GM21576 (cell line): ENCODE measurements around the gene RASL12.
"Not testable (repeated sequence)": the region's sequence is repeated elsewhere in the genome, so short reads cannot be mapped to it uniquely, and the experiment has no call there.

Experiments
- ATAC-seq: cut with Tn5 transposase; IDR thresholded peaks from one replicate; pipeline ENCODE4 v1.9.1; 2021; ENCODE audit warnings: mild to moderate bottlenecking, moderate library complexity; ENCODE audit not compliant: unreplicated experiment

Gene RASL12

DNA sequence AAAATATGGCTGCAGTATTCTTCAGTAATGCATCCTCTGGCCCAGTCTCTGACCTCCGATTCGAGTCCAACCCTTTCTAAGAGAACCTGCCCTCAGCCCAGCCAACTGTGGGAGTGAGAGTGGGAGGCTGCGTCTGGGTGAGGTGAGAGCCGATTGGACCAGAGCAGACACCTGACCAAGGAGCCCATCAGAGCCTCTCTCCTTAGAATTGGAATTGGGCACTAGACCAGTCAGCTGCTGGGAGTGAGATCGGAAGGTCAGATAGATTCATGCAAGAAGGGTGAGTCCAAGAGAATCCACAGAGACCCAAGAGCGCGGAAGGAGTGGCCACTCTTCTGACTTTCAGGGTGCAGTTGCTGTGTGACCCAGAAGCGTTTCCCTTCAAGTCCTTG lies 10.2 kb downstream of the RASL12 start:
- no peak for ATAC-seq

DNA sequence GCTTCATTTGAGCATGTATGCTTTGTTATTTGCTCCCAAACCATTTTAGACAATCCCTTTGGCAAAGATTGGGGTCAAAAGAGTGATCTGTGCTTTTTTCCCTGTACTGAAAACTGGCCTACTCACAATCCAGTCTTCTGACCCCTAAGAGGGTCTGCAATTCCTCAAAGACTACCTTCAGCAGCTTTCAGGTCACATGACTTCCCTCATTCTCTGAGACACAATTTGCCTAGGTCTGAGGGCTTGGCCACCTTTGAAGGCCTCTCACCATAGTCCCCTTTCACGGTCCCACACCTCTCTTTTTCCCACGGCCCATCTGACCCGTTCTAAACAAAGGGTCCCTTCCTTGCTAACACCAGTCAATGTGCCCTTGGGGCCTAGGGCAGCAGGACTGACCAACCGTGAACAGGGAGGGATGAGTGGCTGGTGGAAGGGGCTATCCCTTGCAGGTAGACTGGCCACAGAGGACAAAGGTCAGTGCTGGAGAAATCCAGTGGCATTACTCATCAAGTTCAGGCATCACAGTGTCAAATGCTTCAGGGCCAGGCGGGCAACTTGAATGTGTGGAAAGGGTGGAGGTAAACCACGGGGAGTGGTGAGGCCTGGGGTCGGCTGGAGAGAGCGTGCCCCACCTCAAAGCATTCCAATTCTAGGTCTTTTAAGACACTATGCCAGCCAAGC lies 10.8 kb downstream of the RASL12 start:
- no peak for ATAC-seq

- ATAC-seq = no peak
These were observed 11.7 kb downstream of the RASL12 start for GRCh38 chr15:65056106-65056505.

DNA sequence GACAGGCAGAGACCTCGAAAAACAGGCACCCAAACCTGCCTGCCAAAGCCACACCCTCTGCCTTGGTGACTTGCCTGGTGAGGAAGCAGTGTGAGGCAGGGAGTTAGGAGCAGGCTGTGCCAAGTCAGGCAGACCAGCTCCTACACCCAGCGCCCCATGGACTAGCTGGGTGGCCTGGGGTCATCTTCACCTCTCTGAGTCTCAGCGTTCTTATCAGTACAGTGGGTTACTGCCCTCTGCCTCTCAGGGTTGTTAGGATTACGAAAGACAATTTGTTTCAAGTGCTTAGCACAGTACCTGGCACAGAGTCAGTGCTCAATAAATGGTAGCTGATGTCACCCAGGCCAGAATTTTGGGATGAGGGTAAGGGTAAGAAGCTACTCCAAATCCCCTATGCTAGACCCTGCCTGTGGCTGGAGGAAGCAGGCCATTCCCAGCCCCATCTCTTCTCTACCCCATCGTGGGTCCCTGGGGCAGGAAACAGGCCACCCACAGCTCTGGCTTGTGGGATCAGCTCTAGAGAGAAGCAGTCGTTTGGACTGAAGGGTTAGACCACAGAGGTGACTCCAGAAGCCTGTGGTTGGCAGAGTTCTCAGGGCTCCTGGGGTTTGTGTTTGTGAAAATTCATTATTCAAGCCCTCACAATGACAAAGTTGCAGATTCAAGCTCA lies 12.5 kb downstream of the RASL12 start:
- no peak for ATAC-seq

DNA sequence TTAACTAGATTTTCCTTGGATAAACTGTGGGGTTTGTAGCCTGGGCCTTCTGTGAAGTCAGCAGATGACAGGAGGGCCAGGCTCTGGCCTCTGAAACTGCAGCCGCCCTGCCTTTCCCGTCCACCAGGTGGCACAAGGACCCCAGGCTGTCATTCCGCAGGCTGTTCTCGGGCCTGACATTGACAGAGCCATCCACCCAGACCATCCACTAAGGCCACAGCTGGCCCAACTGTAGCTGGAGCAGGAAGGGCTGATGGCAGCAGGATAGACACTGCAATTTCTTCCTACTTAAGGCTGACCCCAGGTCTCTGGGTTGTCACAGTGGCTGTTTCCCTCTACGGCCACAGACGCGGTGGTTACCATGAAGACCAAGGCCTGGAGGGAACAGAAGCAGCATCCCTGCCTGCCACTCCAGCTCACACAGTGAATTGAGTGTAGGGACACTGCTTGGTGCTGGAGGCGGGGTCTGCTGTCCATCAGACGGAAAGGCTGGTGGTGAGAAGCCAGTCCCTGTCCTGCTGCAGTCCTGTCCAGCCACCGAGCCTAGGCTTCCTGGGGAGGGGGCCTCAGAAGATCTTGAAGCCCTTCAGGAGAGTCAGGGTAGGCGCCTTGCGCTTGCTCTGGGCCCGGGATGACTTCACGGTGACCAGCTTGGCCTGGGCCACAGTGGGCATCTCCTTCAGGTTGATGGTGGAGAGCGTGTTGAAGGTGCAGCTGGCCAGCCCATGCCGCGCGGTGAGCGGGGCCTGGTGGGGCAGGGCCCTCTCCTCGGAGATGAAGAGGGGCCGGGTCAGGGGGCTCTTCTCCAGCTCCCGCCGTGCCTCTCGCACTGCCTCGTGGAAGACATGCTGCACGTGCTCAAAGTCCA lies 13.2 kb downstream of the RASL12 start:
- ATAC-seq = no peak

- ATAC-seq = no peak
These were observed 14.8 kb downstream of the RASL12 start for GRCh38 chr15:65052956-65053355.

DNA sequence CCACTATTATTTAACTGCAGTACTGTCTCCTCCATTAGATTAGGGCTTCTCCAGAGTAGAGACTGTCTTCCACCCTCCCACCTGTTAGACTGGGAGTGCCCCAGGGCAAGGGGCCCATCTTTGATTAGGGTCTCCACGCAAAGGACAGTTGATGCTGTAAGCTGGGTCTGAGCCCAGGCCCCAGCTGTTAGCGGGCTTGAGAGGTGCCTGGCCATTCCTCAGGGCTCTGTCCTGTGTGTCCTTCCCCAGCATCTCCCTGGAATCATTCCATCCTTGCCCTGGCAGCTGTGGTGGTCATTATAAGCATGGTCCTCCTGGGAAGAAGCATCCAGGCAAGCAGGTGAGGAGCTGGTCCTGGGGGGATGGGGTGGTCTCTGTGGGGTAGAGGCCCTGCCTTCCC lies 16.5 kb downstream of the RASL12 start:
- ATAC-seq = no peak

DNA sequence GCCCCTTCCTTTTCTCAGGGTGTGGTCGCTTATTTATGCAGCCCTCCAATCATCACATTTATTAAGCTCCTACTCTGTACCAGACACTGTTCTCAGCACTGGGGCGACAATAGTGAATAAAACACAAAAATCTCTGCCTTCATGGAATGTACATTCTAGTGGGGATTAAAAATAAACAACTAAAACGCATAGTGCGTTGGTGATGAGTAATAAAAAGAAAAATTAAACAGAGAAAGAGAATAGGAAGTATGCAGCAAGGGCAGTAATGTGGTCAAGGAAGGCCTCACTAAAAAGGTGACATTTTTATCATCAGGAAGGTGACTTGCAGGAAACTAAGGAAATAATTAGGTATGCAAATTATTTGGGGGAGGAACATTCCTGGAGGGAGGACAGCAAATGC lies 17.5 kb downstream of the RASL12 start:
- no peak for ATAC-seq

- peak; percentile 89 for ATAC-seq
These were observed 18.4 kb downstream of the RASL12 start for GRCh38 chr15:65049418-65049840.

DNA sequence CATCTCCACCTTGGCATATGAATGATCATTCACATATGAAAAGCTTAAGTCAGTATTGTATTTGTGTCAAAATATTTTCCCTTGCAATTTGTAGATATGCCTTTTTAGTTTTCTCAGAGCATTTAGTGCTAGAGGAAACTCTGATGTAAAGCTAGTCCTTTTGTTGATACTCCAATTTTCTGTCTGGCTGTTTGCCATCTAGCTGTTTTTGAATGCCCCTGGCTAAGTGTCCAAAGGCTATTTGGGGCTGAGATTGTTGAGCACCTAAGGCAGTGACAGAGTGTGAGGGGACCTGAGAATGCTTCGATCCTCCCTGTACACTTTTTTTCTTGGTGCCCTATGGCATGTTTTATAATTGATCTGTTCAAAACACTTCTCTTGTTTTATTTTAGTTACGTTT lies 19.6 kb downstream of the RASL12 start:
- ATAC-seq = no peak

- ATAC-seq = no peak
These were observed 22.9 kb downstream of the RASL12 start, which contains the start of gene SLC51B for GRCh38 chr15:65044724-65045481. SLC51B (plus strand) TSS chr15:65045387; CDS start chr15:65050005, 4,618 bp downstream.

GRCh38 chr15:65044218-65044617 lies 23.6 kb downstream of the RASL12 start:
- not testable (repeated sequence) for ATAC-seq

GRCh38 chr15:65042776-65043327 lies 24.9 kb downstream of the RASL12 start:
- ATAC-seq = no peak

DNA sequence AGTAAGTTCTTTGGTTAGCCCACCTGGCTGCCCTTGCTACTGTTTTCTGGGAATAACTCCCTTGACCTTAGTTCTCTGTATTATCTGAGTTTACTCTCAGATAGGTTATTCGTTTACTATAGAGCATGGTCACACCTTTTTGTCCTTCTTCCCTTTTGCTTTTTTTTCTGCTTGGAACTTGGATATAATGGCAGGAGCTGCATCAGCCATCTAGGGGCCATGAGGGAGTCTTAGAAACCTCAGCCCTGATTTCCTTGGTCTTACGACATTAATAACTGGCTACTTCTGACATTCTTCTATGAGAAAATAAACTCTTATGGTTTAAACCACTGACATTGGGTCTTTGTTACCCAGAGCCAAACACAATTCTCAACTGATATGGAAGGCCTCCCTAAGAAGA lies 26.0 kb downstream of the RASL12 start:
- no peak for ATAC-seq

DNA sequence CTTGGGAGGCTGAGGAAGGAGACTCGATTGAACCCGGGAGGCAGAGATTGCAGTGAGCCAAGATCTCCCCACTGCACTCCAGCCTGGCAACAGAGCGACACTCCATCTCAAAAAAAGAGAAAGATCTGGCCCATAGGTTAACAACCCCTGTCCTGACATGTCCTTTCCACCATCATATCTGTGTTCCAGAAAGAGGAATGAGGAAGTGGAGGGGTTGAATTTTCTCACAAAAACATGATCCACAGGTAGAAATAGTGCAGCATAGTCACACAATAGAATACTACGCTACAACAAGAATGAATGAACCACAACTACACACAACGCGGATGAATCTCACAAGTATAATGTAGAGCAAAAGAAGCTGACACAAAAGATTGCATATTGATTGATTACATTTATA lies 27.3 kb downstream of the RASL12 start:
- ATAC-seq = no peak

DNA sequence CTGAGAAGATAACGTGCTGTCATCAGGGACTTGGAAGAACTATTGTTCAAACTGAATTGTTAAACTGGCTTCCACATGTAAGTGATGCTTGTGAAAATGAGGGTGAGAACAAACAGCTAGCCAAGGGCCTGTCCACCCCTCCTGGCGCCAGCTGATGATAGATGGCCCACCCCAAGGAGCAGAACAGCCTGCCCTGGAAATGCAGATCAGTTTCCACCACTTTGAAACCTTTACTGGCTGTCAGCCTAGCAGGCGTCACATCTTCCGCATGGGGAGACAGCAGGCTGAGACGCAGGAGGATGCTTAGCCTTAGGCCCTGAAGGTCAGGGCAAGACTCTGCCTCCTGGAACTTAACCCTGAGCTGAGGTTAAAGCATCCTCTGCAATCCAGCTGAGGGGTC lies 29.0 kb downstream of the RASL12 start:
- no peak for ATAC-seq

DNA sequence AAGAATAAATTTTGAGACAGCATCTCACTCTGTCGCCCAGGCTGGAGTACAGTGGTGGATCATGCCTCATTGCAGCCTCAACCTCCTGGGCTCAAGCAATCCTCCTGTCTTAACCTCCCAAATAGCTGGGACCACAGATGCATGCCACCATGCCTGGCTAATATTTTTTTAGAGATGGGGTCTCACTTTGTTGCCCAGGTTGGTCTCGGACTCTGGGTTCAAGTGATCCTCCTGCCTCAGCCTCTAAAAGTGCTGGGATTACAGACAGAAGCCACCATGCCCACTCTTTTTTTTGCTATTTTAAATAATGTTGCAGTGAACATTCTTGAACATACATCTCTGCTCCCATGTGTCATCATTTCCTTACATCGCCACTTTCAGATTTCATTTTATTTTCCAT lies 29.4 kb downstream of the RASL12 start:
- ATAC-seq = no peak

DNA sequence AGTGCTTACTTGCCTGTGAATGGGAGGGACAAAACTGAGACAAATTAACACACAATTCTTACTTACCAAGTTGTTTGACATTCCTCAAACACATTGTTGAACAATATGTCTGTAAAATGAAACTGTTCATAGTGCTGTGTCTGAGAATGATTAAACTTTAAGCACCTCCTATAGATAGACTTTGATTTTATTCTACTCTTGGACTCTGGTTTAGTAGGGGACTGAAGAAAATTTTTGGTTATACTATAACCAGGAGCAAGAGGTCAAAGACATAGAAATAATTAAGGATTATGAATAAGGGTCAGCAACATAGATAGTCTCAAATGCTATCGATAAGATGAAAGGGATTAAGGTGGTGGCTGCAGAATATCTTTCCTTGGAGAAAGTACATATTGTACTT lies 30.5 kb downstream of the RASL12 start:
- no peak for ATAC-seq

DNA sequence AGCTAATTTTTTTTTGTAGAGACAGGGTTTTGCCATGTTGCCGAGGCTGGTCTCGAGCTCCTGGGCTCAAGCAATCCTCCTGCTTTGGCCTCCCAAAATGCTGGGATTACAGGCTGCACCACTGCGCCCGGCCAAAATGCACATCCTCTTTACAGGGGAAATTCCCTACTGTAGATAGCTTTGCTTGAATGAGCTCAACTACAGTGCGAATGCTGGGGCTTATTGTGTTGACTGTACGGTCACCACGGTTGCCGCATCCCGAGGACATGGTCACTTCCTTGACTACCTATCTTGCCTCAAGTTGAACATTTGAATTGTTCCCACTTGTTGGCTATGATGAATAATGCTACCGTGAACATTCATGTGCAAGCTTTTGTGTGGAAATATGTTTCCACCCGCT lies 33.1 kb downstream of the RASL12 start:
- ATAC-seq = no peak

DNA sequence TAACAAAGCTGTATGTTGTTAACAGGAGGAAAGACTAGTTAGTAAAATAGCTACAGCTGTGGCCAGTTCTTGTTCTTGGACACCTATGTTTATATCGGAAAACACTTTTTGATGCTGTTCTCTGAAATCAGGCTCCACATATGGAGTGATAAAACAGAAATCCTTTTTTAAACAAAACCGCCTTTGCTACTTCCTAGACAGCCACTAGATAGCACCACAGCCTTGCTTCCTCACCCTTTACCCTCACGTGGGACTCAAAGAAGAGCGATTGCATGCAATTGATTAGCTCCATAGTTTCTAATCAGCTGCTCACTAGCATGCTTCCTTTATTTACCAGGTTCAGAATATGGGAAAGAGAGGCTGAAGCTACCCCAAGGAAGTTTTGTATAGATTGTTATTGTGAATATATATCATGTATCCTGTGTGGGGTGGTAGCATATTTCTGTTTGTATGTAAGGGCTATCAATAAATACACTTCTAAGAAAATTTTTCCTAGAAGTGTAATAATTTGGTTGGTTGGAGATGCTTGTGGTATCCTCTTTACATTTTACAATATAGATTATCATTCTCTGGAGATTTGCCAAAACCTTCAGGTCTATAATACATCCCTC lies 34.0 kb downstream of the RASL12 start:
- no peak for ATAC-seq
